K562 (cell line): Measurements from ENCODE around the gene CDKL4. TPM values are rescaled to one million over a fixed set of nuclear protein-coding genes. Genes with fewer than 3 reads are reported as not detected.

Source experiments
- ATF4 ChIP-seq: fragments of 450-650 bp; formaldehyde crosslinking; IDR thresholded peaks from 2 replicates; pipeline ENCODE4 v1.4.0; 2022; ENCODE audit warnings: mild to moderate bottlenecking, moderate library complexity
- CHD7 ChIP-seq: fragments of 200-600 bp; sonication (generic); IDR thresholded peaks from one replicate; pipeline ENCODE4 v1.6.1; 2012; ENCODE audit warnings: mild to moderate bottlenecking, low read depth, low read length, inconsistent platforms
- FOXA3 ChIP-seq, 2 experiments: fragments of 450-650 bp in 1 of 2; sonication (generic) in 1 of 2; formaldehyde crosslinking; IDR thresholded peaks in 1 of 2; conservative IDR thresholded peaks in 1 of 2; 2 replicates each; pipeline versions ENCODE4 v1.4.0 to v1.8.0; 2020 to 2022; ENCODE audit warnings: mild to moderate bottlenecking in 2 of 2, missing genetic modification reagents in 1 of 2
- GTF2A2 ChIP-seq: IDR thresholded peaks from 2 replicates; pipeline ENCODE4 v1.6.1; 2016; ENCODE audit warnings: mild to moderate bottlenecking, missing genetic modification characterization, missing compliant biosample characterization
- HDAC2 ChIP-seq: fragments of 450-650 bp; IDR thresholded peaks from 2 replicates; pipeline ENCODE4 v1.6.1; 2016; ENCODE audit warnings: mild to moderate bottlenecking
- HDGF ChIP-seq: fragments of 450-650 bp; IDR thresholded peaks from 2 replicates; pipeline ENCODE4 v1.6.1; 2016
- HLTF ChIP-seq: fragments of 450-650 bp; IDR thresholded peaks from 2 replicates; pipeline ENCODE4 v1.6.1; 2016
- MLX ChIP-seq, 2 experiments: fragments of 450-650 bp in 1 of 2; sonication (generic) in 1 of 2; formaldehyde crosslinking; conservative IDR thresholded peaks; 2 replicates each; pipeline versions ENCODE4 v1.4.0 to v1.8.1; 2020 to 2022; ENCODE audit warnings: mild to moderate bottlenecking in 1 of 2, missing genetic modification reagents in 1 of 2
- NEUROD1 ChIP-seq: fragments of 150-350 bp; IDR thresholded peaks from 2 replicates; pipeline ENCODE4 v1.6.1; 2014; ENCODE audit warnings: borderline replicate concordance, low read length, low read depth; ENCODE audit not compliant: partially characterized antibody
- ZNF232 ChIP-seq: sonication (generic); formaldehyde crosslinking; IDR thresholded peaks from 2 replicates; pipeline ENCODE4 v1.8.0; 2022; ENCODE audit warnings: mild to moderate bottlenecking, missing genetic modification reagents
- ZNF695 ChIP-seq: fragments of 450-650 bp; formaldehyde crosslinking; IDR thresholded peaks from 2 replicates; pipeline ENCODE4 v1.4.0; 2020; ENCODE audit warnings: mild to moderate bottlenecking, moderate library complexity
- ZNF778 ChIP-seq: fragments of 450-650 bp; formaldehyde crosslinking; IDR thresholded peaks from 2 replicates; pipeline ENCODE4 v1.4.0; 2020; ENCODE audit warnings: mild to moderate bottlenecking, moderate library complexity
- polyA plus RNA-seq, 8 experiments: library from polyadenylated mRNA; depleted of rRNA in 4 of 8; stranded (reverse) in 5 of 8; unstranded in 3 of 8; fragments of >200 nt; fragmentation: Nextera tagmentation in 2 of 8; fragmentation: Illumina TruSeq in 1 of 8; extraction: Ambion mirVana in 2 of 8; extraction: Trizol in 1 of 8; gene quantifications; 2 replicates each; pipeline versions ENCODE4 v1.2.1 to v1.2.3, GENCODE V29; 2011 to 2014; ENCODE audit warnings: inconsistent platforms in 1 of 8, missing spikeins in 1 of 8
- total RNA-seq, 7 experiments: library from RNA; depleted of rRNA in 6 of 7; stranded (reverse); fragments of >200 nt in 6 of 7; fragmentation: Illumina TruSeq in 2 of 7; extraction: Trizol in 2 of 7; gene quantifications; 2 replicates each; pipeline versions ENCODE4 v1.2.1 to v1.2.3, GENCODE V29; 2011 to 2021; ENCODE audit warnings: low replicate concordance in 1 of 7
- TF ChIP-seq, protein P1 (sequence below): fragments of 250-450 bp; sonication (Bioruptor Pico); IDR thresholded peaks from 2 replicates; pipeline ENCODE4 v1.8.0; 2022; ENCODE audit warnings: moderate library complexity, mild to moderate bottlenecking, inconsistent platforms

The CDKL4 gene
- total and polyA plus RNA-seq, 9 of the 15 experiments (the other 6 are each of a cell fraction or from before 2014, with no cell fraction given), result not detected

DNA sequence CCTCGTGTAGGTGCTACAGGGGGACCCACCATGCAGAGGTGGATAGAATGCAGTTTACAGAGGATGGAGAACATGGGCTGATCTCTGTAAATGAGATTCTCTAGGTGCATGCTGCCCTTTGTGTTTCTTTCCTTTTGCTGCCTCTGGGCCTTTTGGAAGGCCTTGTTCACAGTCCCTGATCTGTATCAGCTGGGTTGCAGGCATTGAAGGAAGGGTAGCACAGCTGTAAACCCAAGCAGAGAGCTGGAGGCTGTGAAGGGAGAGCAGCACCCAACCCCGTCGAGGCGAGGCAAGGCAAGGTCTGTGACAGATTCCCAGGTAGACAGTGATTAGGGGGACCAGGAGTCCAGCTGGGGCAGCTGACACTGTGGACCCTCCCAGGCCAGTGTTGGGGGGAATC, 66.8 kb downstream of the CDKL4 start (continued):
- TF ChIP-seq CHD7 (no peak), ZNF232 (CRISPR knock-in tag) (no peak), ZNF778 (CRISPR knock-in tag) (no peak), ATF4 (CRISPR knock-in tag) (no peak), ZNF695 (CRISPR knock-in tag) (no peak), GTF2A2 (tag) (no peak), HDGF (no peak), NEUROD1 (no peak), MLX (CRISPR knock-in tag; conservative IDR thresholded peaks at IDR 0.05) (no peak), HDAC2 (no peak), HLTF (no peak), FOXA3 (CRISPR knock-in tag; conservative IDR thresholded peaks at IDR 0.05 in 1 of 2, IDR thresholded peaks at IDR 0.05 in 1 of 2) (no peak)
- TF ChIP-seq, protein P1, sequence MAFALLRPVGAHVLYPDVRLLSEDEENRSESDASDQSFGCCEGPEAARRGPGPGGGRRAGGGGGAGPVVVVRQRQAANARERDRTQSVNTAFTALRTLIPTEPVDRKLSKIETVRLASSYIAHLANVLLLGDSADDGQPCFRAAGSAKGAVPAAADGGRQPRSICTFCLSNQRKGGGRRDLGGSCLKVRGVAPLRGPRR (CRISPR knock-in tag), result no peak
- TF ChIP-seq, all 486 proteins: peak for 0
